SIG-M5 treated with dmso at 0.1 percent for 504 hours (cell line): ENCODE measurements around the gene PROZ.
"Not testable (repeated sequence)": the region's sequence is repeated elsewhere in the genome, so short reads cannot be mapped to it uniquely, and the experiment has no call there.

ENCODE experiments used
- DNase-seq: peaks from one replicate; lab custom pipeline; 2025; ENCODE audit not compliant: unreplicated experiment; lab: John Stamatoyannopoulos, UW

PROZ gene

DNA sequence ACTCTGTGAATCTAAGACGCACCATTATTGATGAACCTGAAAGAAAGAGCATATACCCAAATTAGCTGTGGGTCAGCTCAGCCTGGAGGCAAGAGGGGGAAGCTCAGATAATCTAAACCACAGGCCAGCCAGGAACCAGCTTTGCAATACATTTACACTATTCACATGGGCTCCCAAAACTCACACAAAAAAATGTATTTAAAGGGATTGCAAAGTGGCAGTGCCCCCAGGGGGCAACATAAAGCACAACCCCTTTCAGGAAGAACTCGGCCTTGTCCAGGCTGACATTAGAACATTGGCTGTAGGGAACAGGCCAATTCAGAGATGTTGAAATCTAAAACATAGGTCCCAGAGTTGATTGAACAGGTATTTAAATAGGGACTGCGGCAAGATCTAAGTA lies 3.2 kb upstream of the PROZ start:
- DNase-seq = no peak

DNA sequence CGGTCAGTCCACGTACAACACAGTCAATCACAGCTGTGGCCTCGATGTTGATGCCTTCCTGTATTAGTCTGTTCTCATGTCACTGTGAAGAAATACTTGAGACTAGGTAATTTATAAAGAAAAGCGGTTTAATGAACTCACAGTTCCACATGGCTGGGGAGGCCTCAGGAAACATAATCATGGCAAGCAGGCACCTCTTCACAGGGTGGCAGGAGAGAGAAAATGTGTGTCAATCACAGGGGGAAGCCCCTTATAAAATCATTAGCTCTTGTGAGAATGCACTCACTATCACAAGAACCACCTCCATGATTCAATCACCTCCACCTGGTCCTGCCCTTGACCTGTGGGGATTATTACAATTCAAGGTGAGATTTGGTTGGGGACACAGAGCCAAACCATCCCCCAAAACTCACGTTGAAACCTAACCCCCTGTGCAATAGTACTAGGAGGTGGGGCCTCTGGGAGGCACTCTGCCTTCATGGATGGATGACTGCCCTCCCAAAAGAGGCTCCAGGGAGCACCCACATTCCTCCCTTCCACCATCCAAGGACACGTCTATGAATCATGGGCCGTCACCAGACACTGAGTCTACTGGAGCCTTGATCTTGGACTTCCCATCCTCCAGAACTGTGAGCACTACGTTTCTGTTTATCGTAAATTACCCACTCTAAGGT lies 2.3 kb upstream of the PROZ start:
- no peak for DNase-seq

DNA sequence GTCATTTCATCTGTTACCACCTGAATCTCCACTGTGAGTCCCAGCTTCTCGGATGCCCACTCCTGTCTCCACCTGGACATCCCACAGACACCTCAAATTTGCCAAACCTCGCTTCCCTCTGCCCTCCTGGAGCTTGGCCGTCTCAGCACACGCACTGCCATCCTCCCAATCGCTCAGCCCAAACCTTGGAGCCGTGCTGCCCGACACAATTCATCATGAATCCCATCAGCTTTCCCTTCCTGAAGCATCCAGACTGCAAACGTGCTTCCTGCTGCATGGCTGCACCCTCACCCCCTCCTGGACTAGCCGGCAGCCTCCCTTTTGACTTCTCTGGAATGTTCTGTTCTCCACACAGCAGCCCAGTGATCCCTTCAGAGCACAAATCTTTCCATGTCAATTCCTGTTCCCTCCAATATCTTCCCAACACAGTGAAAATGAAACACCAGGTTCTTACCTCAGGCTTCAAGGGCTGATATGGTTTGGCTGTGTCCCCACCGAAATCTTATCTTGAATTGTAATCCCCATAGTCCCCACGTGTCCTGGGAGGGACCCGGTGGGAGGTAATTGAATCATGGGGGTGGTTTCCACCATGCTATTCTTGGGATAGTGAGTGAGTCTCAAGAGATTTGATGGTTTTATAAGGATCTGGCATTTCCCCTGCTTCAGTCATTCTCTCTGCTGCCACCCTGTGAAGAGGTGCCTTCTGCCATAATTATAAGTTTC lies 1.1 kb upstream of the PROZ start:
- no peak for DNase-seq

DNA sequence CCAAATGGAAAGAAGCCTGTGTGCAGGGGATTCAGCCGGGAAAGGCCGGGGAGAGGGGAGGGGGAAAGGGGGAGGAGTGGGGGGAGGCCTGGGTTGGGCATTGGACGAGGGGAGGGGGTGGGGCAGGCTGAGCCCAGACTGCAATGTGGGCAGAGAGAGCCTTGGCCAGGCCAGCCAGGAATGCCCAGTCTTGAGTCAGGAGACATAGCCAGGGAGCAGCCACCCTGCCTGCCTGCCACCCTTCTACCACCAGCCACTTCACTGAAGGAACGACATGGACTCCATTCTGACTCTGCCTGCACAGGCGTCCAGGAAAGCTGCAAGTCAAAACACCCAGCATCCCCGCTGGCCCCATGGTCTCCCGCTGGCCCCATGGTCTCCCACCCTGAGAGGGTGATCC lies 498 bp downstream of the PROZ start:
- no peak for DNase-seq

- no peak for DNase-seq
These were observed 1.3 kb downstream of the PROZ start for GRCh38 chr13:113159701-113160100.

- no peak for DNase-seq
These were observed 2.5 kb downstream of the PROZ start for GRCh38 chr13:113160983-113161382.

GRCh38 chr13:113161433-113161832 lies 3.0 kb downstream of the PROZ start:
- DNase-seq = no peak

DNA sequence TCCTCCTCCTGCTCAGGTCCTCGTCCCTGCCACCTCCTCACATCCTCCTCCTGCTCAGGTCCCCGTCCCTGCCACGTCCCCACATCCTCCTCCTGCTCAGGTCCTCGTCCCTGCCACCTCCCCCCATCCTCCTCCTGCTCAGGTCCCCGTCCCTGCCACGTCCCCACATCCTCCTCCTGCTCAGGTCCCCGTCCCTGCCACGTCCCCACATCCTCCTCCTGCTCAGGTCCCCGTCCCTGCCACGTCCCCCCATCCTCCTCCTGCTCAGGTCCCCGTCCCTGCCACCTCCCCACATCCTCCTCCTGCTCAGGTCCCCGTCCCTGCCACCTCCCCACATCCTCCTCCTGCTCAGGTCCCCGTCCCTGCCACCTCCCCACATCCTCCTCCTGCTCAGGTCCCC lies 3.5 kb downstream of the PROZ start:
- not testable (repeated sequence) for DNase-seq

- DNase-seq = no peak
These were observed 4.6 kb downstream of the PROZ start for GRCh38 chr13:113162783-113163685.

DNA sequence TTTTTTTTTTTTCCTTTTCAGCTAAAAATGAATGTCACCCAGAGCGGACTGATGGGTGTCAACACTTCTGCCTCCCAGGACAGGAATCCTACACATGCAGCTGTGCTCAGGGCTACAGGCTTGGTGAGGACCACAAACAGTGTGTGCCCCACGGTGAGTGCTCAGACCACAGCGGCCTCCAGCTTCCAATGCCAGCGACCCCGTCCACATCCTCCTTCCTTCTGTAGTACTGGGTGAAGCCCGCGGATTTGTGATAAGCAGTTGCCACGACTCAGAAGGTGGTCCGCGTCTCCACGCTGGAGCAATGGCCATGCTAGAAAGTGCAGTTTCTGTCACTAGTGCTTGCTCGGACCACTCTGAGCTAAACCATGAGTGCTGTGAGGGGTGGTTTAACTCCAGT lies 6.0 kb downstream of the PROZ start:
- DNase-seq = no peak

GRCh38 chr13:113166266-113166665 lies 7.8 kb downstream of the PROZ start:
- no peak for DNase-seq

- no peak for DNase-seq
These were observed 8.2 kb downstream of the PROZ start for GRCh38 chr13:113166681-113167080.

- no peak for DNase-seq
These were observed 8.7 kb downstream of the PROZ start for GRCh38 chr13:113167155-113167554.

DNA sequence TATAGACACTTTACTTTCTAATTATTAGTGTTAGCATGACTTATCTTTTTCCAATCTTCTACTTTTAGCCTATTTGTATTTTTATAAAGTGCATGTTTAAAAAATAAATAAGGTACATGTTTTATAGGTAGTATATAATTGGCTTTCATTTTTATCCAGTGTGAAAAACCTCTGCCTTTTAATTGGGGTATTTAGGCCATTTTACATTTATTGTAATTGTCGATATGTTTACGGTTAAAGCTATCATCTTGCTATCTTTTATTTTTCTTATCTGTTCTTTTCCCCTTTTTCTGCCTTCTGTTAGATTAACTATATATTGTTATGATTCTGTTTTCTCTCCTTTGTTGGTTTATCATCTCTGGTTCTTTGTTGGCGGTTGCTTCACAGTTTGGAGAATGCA lies 9.1 kb downstream of the PROZ start:
- no peak for DNase-seq

DNA sequence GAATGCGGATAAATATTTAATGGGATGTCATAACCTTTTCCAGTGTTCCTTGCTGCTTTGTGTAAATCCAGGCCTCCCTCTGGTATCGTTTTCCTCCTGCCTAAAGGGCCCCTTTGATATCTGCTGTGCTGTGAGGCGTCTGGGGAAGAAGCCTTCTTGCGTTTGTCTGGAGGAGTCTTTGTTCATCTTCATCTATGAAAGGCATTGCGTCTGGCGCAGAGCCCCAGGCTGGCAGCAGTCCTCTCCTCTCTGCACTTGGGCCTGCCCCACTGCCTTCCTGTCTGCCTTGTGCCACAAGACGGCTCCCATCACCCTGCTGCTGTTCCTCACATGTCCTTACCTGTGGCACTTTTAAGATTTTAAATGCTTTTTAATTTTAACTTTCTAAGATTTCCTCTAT lies 9.8 kb downstream of the PROZ start:
- no peak for DNase-seq

- no peak for DNase-seq
These were observed 11.1 kb downstream of the PROZ start for GRCh38 chr13:113169277-113170272.

DNA sequence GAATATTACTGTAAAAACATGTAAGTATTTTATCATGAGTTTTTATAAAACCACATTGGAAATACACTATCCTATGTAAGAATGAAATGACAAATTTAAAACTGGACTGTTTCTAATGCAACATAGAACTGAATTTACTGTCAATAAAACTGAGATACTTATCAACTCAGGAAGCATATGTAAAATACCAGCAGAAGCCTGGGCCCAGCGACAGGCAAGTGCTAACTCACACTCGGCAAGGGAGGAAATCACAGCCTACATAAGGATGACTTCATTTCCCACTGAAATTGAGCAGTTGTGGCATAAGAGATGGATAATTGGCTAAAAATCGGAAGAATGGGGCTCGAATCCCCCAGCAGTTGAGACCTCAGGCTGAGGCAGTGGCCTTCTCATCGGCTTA lies 12.1 kb downstream of the PROZ start:
- DNase-seq = no peak

GRCh38 chr13:113171250-113172125 lies 13.0 kb downstream of the PROZ start:
- no peak for DNase-seq

- no peak for DNase-seq
These were observed 14.0 kb downstream of the PROZ start for GRCh38 chr13:113172419-113172926.
